ENCODE results near the gene SLC25A4. TPM values are rescaled to one million over a fixed set of nuclear protein-coding genes. Genes with fewer than 3 reads are reported as not detected.

The SLC25A4 gene
- total and polyA plus RNA-seq, 2 of the 4 experiments (the other 2 are of a cell fraction), result 16.0 to 21.6 TPM

GRCh38 chr4:185108669-185109068, 34.4 kb upstream of the SLC25A4 start:
- no peak for TF ChIP-seq SMC3 (IDR thresholded peaks at IDR 0.05; ENCODE audit: low read depth, low read length)
- no peak for TF ChIP-seq CTCF (conservative IDR thresholded peaks at IDR 0.05; ENCODE audit: low read depth, low read length)
- no peak for TF ChIP-seq POLR2A (IDR thresholded peaks at IDR 0.05; ENCODE audit: low read depth, low read length)
- no peak for TF ChIP-seq CHD1 (IDR thresholded peaks at IDR 0.05; ENCODE audit: low read depth, low read length)
- TF ChIP-seq NFE2L2 (IDR thresholded peaks at IDR 0.05; ENCODE audit: low read depth, low read length), result no peak
- no peak for TF ChIP-seq FOS (IDR thresholded peaks at IDR 0.05; ENCODE audit: low read depth, low read length)
- TF ChIP-seq ELK1 (IDR thresholded peaks at IDR 0.05; ENCODE audit: borderline replicate concordance, low read depth, low read length), result no peak
- no peak for TF ChIP-seq CEBPB (IDR thresholded peaks at IDR 0.05; ENCODE audit: low read depth, low read length)
- no peak for TF ChIP-seq RAD21 (IDR thresholded peaks at IDR 0.05; ENCODE audit: low read length)
- TF ChIP-seq RFX5 (IDR thresholded peaks at IDR 0.05; ENCODE audit: low read depth, low read length), result no peak
- TF ChIP-seq USF2 (IDR thresholded peaks at IDR 0.05; ENCODE audit: low read depth, low read length), result no peak
- no peak for TF ChIP-seq MAZ (IDR thresholded peaks at IDR 0.05; ENCODE audit: borderline replicate concordance, low read depth, low read length)
- in situ Hi-C loops (cut with MboI; ENCODE audit: low sequenced_read_pairs) (no loop called here), intact Hi-C loops (cut with micrococcal nuclease) (no loop called here), dilution Hi-C loops (cut with HindIII; ENCODE audit: low sequenced_read_pairs, unreplicated experiment) (no loop called here)
- H3K27me3 ChIP-seq (ENCODE audit: control insufficient read depth, insufficient read depth, low read length), result peaks cover 2% of the 10 kb centered on the region; the same call in 1 of the 2 replicates
- H3K4me1 ChIP-seq (ENCODE audit: control insufficient read depth, insufficient read depth, low read length), result peaks cover 3% of the 10 kb centered on the region; the same call in 1 of the 2 replicates
- no peak overlapping the region for H2AK9ac ChIP-seq (replicated peaks; ENCODE audit: low read depth, low read length, poor library complexity)
- no peak overlapping the region for H3K14ac ChIP-seq (replicated peaks; ENCODE audit: low read depth, low read length)
- H3K4ac ChIP-seq (ENCODE audit: low read depth, low read length), result no peak overlapping the region
- no peak overlapping the region for H2BK15ac ChIP-seq (ENCODE audit: low read depth, low read length)
- H3K4me2 ChIP-seq (ENCODE audit: low read depth, low read length), result no peak overlapping the region
- H2BK20ac ChIP-seq (ENCODE audit: low read depth, low read length), result no peak overlapping the region
- H3K4me3 ChIP-seq (ENCODE audit: insufficient read depth, low read depth, low read length), result no peak overlapping the region
- no peak overlapping the region for H3K9ac ChIP-seq (ENCODE audit: low read depth, low read length)
- H4K8ac ChIP-seq (ENCODE audit: low read depth in 2 of 2, low read length in 2 of 2), result no peak overlapping the region
- no peak overlapping the region for H2AK5ac ChIP-seq (ENCODE audit: low read depth, low read length)
- DNase-seq (no peak), ATAC-seq (ENCODE audit: low read depth) (no peak)
- H3K18ac ChIP-seq (ENCODE audit: low read depth, low read length), result no peak overlapping the region
- H3K9me3 ChIP-seq (ENCODE audit: control insufficient read depth, insufficient read depth, low read length), result no peaks in the 10 kb centered on the region
- no peak overlapping the region for H2BK5ac ChIP-seq (ENCODE audit: low read depth, low read length, poor library complexity, severe bottlenecking)
- no TSS peak for BruUV-seq (replicated peaks)
- no peaks in the 10 kb centered on the region for H4K20me1 ChIP-seq (ENCODE audit: insufficient read depth, low read length)
- no peak overlapping the region for H2AFZ ChIP-seq (replicated peaks; ENCODE audit: low read length, poor library complexity)
- no peak overlapping the region for H3K27ac ChIP-seq (ENCODE audit: insufficient read depth, low read length)
- no peak overlapping the region for H3K56ac ChIP-seq (ENCODE audit: extremely low read depth, insufficient read depth, low read length)
- H4K91ac ChIP-seq (ENCODE audit: insufficient read depth, low read depth, low read length), result no peak overlapping the region
- no peaks in the 10 kb centered on the region for H3K79me1 ChIP-seq (ENCODE audit: low read depth in 1 of 2, low read length in 2 of 2)
- H3K9me1 ChIP-seq (ENCODE audit: insufficient read depth, low read length), result peaks cover 7% of the 10 kb centered on the region
- ChIA-PET POLR2A (ENCODE audit: unreplicated experiment) (no interaction called here), CTCF (interaction anchor here (1.2 kb wide), 1 partner anchor 13 kb away, joined by 4 read pairs; no protein-coding TSS in a partner anchor)
- H4K5ac ChIP-seq (ENCODE audit: low read depth, low read length), result no peak overlapping the region
- H2BK120ac ChIP-seq (ENCODE audit: low read depth, low read length), result no peak overlapping the region
- H3K36me3 ChIP-seq (ENCODE audit: control insufficient read depth, insufficient read depth, low read length), result no peaks in the 10 kb centered on the region
- no peak overlapping the region for H3K23ac ChIP-seq (ENCODE audit: low read depth, low read length)
- WGBS, 2 experiments (ENCODE audit: extremely low coverage in 2 of 2, insufficient read length in 1 of 2), result 100% methylated on average over 1 of the region's 4 CpGs; no CpG with 5 or more reads in 1 of the 2 experiments

All from IMR-90 (cell line).